Ishikawa (cell line): ENCODE results near the gene IFNA7.
"Not testable (repeated sequence)": the region's sequence is repeated elsewhere in the genome, so short reads cannot be mapped to it uniquely, and the experiment has no call there.

Experiments used
- CEBPB ChIP-seq: IDR thresholded peaks from 2 replicates; pipeline ENCODE4 v1.6.1; 2012
- CREB1 ChIP-seq: IDR thresholded peaks from 2 replicates; pipeline ENCODE4 v1.6.1; 2012; ENCODE audit warnings: low read depth
- EP300 ChIP-seq: IDR thresholded peaks from 2 replicates; pipeline ENCODE4 v1.6.1; 2012; ENCODE audit warnings: borderline replicate concordance
- FOXM1 ChIP-seq: IDR thresholded peaks from 2 replicates; pipeline ENCODE4 v1.6.1; 2012; ENCODE audit warnings: low read depth, borderline replicate concordance
- NFIC ChIP-seq: IDR thresholded peaks from 2 replicates; pipeline ENCODE4 v1.6.1; 2012
- RAD21 ChIP-seq: IDR thresholded peaks from 2 replicates; pipeline ENCODE4 v1.6.1; 2012; ENCODE audit warnings: low read depth
- TAF1 ChIP-seq: IDR thresholded peaks from 2 replicates; pipeline ENCODE4 v1.6.1; 2012; ENCODE audit warnings: low read depth, mild to moderate bottlenecking
- TEAD4 ChIP-seq: IDR thresholded peaks from 2 replicates; pipeline ENCODE4 v1.6.1; 2012
- TF ChIP-seq, protein P1 (sequence below): IDR thresholded peaks from 2 replicates; pipeline ENCODE4 v1.6.1; 2012; ENCODE audit warnings: low read depth, mild to moderate bottlenecking
- TF ChIP-seq, protein P2 (sequence below): IDR thresholded peaks from 2 replicates; pipeline ENCODE4 v1.6.1; 2012
- TF ChIP-seq, protein P3 (sequence below): IDR thresholded peaks from 2 replicates; pipeline ENCODE4 v1.6.1; 2012

IFNA7 gene

DNA sequence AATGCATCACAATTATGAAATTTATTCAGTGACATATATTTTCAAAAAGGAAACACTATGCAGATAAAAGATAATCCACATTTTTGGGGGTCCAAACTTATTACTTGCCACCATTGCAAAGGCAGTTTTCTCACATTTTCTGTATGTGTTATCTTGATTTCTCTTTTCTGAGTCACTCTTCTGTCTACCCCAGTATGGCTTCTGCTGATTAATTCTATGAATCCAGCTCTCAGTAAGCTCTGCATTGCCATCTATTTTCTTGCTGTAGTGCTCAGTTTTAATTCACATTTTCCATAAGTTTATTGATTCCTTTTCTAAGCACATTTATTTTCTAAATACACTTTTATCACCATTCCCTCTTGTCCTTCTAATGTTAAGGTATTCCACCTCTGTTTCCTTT lies 3.2 kb upstream of the IFNA7 start:
- no peak for TF ChIP-seq RAD21
- TF ChIP-seq, protein P1, sequence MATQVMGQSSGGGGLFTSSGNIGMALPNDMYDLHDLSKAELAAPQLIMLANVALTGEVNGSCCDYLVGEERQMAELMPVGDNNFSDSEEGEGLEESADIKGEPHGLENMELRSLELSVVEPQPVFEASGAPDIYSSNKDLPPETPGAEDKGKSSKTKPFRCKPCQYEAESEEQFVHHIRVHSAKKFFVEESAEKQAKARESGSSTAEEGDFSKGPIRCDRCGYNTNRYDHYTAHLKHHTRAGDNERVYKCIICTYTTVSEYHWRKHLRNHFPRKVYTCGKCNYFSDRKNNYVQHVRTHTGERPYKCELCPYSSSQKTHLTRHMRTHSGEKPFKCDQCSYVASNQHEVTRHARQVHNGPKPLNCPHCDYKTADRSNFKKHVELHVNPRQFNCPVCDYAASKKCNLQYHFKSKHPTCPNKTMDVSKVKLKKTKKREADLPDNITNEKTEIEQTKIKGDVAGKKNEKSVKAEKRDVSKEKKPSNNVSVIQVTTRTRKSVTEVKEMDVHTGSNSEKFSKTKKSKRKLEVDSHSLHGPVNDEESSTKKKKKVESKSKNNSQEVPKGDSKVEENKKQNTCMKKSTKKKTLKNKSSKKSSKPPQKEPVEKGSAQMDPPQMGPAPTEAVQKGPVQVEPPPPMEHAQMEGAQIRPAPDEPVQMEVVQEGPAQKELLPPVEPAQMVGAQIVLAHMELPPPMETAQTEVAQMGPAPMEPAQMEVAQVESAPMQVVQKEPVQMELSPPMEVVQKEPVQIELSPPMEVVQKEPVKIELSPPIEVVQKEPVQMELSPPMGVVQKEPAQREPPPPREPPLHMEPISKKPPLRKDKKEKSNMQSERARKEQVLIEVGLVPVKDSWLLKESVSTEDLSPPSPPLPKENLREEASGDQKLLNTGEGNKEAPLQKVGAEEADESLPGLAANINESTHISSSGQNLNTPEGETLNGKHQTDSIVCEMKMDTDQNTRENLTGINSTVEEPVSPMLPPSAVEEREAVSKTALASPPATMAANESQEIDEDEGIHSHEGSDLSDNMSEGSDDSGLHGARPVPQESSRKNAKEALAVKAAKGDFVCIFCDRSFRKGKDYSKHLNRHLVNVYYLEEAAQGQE, result no peak
- no peak for TF ChIP-seq CREB1
- no peak for TF ChIP-seq FOXM1
- TF ChIP-seq, protein P2, sequence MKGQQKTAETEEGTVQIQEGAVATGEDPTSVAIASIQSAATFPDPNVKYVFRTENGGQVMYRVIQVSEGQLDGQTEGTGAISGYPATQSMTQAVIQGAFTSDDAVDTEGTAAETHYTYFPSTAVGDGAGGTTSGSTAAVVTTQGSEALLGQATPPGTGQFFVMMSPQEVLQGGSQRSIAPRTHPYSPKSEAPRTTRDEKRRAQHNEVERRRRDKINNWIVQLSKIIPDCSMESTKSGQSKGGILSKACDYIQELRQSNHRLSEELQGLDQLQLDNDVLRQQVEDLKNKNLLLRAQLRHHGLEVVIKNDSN, result no peak
- TF ChIP-seq, protein P3, sequence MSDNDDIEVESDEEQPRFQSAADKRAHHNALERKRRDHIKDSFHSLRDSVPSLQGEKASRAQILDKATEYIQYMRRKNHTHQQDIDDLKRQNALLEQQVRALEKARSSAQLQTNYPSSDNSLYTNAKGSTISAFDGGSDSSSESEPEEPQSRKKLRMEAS, result no peak
- TF ChIP-seq EP300, result no peak
- no peak for TF ChIP-seq TAF1

DNA sequence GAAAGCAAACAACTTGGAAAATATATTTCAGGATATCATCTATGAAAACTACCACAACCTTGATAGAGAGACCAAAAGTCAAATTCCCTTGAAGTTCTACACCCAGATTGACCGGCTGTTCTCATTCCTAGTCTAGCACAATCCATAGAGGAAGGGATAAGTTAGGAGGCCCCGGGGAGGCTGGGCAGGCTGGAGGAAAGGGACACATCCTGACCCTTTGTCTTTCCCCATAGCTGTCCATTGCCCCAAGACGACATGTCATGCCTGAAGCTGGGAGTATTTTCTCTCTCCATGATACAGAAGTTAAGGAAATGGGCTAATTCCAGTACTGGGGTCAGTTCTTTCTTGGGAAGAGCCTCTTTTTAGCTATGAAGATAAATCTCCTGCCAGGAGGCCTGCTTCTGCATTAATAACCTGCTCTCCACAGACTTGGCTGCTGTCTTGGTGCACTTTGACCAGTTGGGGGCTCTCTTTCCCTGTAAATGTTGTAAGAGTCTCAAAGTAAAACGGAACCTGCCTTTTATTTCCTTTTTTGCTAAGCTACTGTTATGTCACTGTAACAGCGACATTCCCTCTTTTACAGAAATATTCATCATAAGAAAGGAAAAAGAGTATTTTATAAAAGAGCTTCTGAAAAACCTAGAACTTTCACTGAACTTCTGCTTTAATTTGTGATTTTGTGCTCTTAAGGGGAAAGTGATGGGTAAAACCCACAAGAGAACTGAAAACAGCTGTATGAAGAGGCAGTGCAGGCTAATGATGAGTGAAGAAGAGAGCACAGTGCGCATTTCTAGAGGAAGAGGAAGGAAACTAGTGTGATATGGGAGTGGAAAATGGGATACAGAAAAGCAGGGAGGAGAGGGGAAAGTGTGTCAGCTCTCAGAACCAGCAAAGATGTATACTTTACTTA lies 6.9 kb downstream of the IFNA7 start:
- TF ChIP-seq RAD21, result peak; percentile 54

DNA sequence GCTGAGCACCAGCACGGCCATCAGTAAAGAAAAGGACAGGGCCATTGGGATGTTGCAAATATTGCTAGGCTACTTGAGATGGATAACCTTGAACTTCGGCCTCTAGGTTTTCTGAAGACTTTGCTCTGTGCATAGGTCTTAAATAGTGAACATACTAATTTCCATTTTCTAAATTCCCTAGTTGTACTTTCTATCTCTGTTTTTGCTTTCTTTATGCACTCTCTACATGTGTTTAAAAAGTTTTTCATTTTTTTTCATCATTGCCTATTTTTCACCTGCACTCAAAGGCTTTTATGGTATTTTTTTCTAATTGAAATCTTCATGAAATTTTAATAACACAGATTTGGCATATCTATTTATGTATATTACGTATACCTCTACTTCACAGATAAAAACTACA lies 14.5 kb downstream of the IFNA7 start, which contains the start of gene IFNA4:
Gene IFNA4, minus strand, starts transcription at position 101 of the 400 bp plus-strand sequence. Its CDS starts 56 bp downstream, at position 45.
- TF ChIP-seq, protein P3, result not testable (repeated sequence)
- not testable (repeated sequence) for TF ChIP-seq TAF1, TEAD4

DNA sequence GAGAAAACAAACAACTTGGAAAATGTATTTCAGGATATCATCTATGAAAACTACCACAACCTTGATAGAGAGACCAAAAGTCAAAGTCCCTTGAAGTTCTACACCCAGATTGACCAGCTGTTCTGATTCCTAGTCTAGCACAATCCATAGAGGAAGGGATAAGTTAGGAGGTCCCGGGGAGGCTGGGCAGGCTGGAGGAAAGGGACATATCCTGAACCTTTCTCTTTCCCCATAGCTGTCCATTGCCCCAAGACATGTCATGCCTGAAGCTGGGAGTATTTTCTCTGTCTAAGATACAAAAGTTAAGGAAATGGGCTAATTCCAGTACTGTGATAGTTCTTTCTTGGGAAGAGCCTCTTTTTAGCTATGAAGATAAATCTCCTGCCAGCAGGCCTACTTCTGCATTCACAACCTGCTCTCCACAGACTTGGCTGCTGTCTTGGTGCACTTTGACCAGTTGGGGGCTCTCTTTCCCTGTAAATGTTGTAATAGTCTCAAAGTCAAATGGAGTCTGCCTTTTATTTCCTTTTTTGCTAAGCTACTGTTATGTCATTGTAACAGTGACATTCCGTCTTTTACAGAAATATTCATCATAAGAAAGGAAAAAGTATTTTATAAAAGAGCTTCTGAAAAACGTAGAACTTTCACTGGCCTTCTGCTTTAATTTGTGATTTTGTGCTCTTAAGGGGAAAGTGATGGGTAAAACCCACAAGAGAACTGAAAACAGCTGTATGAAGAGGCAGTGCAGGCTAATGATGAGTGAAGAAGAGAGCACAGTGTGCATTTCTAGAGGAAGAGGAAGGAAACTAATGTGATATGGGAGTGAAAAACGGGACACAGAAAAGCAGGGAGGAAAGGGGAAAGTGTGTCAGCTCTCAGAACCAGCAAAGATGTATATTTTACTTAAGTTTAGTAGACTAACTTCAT lies 18.9 kb downstream of the IFNA7 start:
- peak; percentile 34; the same call in 1 of the 2 replicates for TF ChIP-seq RAD21

DNA sequence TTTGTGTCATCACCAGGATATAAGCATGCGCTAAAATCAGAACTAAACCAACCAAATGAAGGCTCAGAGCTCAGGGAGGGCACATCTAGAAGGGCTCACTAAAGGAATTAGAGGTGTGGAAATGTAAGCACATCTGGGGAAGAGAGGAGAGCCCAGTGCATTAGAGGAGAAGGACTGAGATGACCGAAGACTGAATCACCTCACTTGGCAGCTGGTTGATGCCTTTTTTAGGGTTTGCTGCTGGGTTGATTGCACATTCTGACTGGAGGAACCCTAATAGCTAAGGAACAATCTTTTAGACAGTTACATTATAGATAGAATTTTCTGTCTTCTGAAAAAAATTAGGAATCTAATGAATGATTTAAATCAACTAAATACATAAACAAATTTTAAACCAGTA lies 27.3 kb downstream of the IFNA7 start:
- TF ChIP-seq, protein P1, result no peak
- TF ChIP-seq FOXM1 (no peak), CEBPB (no peak), NFIC (no peak)
- TF ChIP-seq, protein P2, result no peak

DNA sequence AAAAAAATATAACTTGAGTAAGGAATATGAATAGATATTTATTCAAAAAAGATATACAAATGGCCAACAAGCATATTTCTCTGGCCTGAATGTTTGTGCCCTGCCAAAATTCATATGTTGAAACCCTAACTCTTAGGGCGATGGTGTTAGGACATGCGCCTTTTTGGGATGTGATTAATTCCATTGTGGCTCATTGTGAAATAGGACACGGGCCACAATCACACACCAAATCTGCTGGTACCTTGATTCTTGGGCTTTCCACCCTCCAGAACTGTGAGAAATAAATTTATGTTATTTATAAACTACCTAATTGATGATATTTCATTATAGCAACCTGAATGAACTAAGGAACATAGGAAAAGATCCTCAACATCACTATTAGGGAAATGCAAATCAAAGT lies 29.8 kb downstream of the IFNA7 start:
- TF ChIP-seq CREB1, result no peak

DNA sequence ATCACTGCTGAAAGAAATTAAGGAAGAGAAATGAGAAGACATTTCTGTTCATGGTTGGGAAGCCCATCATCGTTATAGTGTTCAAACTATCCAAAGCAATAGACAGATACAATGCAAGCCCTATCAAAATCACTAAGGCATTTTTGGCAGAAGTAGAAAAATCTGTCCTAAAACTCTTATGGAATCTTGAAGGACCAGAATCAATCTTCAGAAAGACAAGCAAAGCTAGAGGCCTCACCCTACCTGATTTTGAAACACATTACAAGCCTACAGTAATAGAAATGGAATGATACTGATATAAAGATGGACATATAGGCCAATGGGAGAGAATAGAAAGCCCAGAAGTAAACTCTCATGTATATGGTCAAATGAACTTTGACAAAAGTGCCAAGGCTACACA lies 30.7 kb downstream of the IFNA7 start:
- no peak for TF ChIP-seq FOXM1

DNA sequence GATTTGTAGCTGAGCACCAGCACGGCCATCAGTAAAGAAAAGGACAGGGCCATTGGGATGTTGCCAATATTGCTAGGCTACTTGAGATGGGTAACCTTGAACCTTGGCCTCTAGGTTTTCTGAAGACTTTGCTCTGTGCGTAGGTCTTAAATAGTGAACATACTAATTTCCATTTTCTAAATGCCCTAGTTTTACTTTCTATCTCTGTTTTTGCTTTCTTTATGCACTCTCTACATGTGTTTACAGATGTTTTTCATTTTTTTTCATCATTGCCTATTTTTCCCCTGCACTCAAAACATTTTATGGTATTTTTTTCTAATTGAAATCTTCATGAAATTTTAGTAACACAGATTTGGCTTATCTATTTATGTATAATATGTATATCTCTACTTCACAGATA lies 35.4 kb downstream of the IFNA7 start, which contains the start of gene IFNA21:
Gene IFNA21, minus strand, starts transcription at position 101 of the 400 bp plus-strand sequence. Its CDS starts 48 bp downstream, at position 53.
- TF ChIP-seq EP300, NFIC, CEBPB: not testable (repeated sequence)
